ENCODE results near the gene PGLYRP2. TPM values are rescaled to one million over a fixed set of nuclear protein-coding genes. Genes with fewer than 3 reads are reported as not detected.

The PGLYRP2 gene
- total and polyA plus RNA-seq, 2 donors (not counting 1 experiment from before 2014, with no cell fraction given), result not detected

DNA sequence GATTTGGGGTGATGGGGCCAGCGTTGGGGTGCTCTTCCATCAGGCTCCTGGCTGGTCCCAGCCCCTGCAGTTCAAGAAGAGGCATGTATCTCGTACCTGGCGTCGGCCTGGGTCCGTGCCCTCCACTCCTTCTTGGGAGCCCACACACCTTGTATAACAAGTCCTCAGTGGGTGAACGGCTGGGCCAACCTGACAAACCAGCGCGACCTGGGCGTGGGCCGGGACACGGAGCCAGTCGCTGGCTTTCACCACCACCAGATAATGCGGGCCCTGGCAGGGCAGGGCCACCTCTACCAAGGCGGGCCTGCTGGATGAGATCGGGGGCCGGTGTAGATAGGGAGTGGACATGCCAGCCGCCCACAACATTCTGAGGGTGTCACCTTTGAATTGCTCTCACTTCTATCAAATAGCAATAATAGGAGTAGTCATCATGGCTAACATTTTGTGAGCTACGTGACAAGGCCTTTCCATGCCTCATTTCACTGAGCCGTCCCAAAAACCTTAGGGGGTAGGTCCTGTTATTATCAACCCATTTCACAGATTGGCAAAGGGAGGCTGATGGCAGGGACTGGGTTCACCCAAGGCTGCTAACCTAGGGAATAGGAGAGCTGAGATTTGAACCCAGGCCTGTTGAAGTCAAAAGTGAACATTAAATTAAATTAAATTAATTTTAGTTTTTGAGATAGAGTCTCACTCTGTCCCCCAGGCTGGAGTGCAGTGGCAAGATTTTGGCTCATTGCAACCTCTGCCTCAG lies 32.5 kb upstream of the PGLYRP2 start:
- no peak for DNase-seq (ENCODE audit: low read depth in 2 of 2)
- TF ChIP-seq, protein P1, sequence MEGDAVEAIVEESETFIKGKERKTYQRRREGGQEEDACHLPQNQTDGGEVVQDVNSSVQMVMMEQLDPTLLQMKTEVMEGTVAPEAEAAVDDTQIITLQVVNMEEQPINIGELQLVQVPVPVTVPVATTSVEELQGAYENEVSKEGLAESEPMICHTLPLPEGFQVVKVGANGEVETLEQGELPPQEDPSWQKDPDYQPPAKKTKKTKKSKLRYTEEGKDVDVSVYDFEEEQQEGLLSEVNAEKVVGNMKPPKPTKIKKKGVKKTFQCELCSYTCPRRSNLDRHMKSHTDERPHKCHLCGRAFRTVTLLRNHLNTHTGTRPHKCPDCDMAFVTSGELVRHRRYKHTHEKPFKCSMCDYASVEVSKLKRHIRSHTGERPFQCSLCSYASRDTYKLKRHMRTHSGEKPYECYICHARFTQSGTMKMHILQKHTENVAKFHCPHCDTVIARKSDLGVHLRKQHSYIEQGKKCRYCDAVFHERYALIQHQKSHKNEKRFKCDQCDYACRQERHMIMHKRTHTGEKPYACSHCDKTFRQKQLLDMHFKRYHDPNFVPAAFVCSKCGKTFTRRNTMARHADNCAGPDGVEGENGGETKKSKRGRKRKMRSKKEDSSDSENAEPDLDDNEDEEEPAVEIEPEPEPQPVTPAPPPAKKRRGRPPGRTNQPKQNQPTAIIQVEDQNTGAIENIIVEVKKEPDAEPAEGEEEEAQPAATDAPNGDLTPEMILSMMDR (conservative IDR thresholded peaks at IDR 0.05 in 1 of 2, IDR thresholded peaks at IDR 0.05 in 1 of 2; ENCODE audit: low read depth in 1 of 2, low read length in 2 of 2), result no peak
- TF ChIP-seq EZH2 (IDR thresholded peaks at IDR 0.05; ENCODE audit: low read length, missing control alignments), result no peak
- no peak overlapping the region for H3K4me2 ChIP-seq (ENCODE audit: extremely low read depth, insufficient read depth, low read length)

GRCh38 chr19:15508035-15508710 lies 28.9 kb upstream of the PGLYRP2 start, which contains the start of gene CYP4F22:
Gene CYP4F22, plus strand, starts transcription at chr19:15508525. Its CDS starts 16,812 bp downstream, at chr19:15525337.
- Histone ChIP-seq H3K36me3 (ENCODE audit: control insufficient read depth, insufficient read depth, low read length) (no peaks in the 10 kb centered on the region), H2AFZ (ENCODE audit: low read length) (no peak within 1 kb of the TSS), H3K27me3 (ENCODE audit: control insufficient read depth, insufficient read depth, low read length) (peaks cover 6% of the 10 kb centered on the region), H4K20me1 (ENCODE audit: control insufficient read depth, extremely low read depth, insufficient read depth, low read length) (no peaks in the 10 kb centered on the region), H3K9me3 (ENCODE audit: control insufficient read depth, insufficient read depth, low read depth, low read length) (no peaks in the 10 kb centered on the region), H3K9ac (ENCODE audit: insufficient read depth, low read length) (no peak within 1 kb of the TSS), H3K79me2 (ENCODE audit: control insufficient read depth, insufficient read depth, low read length) (no peaks in the 10 kb centered on the region), H3K27ac (ENCODE audit: insufficient read depth, low read length) (no peak within 1 kb of the TSS), H3K4me2 (ENCODE audit: extremely low read depth, insufficient read depth, low read length) (no peak within 1 kb of the TSS), H3K4me1 (ENCODE audit: control insufficient read depth, extremely low read depth, insufficient read depth, low read length) (no peaks in the 10 kb centered on the region), H3K4me3 (replicated peaks in 1 of 4; ENCODE audit: control extremely low read depth in 1 of 4, insufficient read depth in 1 of 4, low read depth in 3 of 4, low read length in 4 of 4) (no peak within 1 kb of the TSS)
- no peak for DNase-seq (ENCODE audit: low read depth in 2 of 2)
- TF ChIP-seq EZH2 (IDR thresholded peaks at IDR 0.05; ENCODE audit: low read length, missing control alignments), result no peak
- TF ChIP-seq, protein P1 (conservative IDR thresholded peaks at IDR 0.05 in 1 of 2, IDR thresholded peaks at IDR 0.05 in 1 of 2; ENCODE audit: low read depth in 1 of 2, low read length in 2 of 2), result no peak

More for the DNA sequence above, 32.5 kb upstream of the PGLYRP2 start:
- no peaks in the 10 kb centered on the region for H4K20me1 ChIP-seq (ENCODE audit: control insufficient read depth, extremely low read depth, insufficient read depth, low read length)
- H3K79me2 ChIP-seq (ENCODE audit: control insufficient read depth, insufficient read depth, low read length), result no peaks in the 10 kb centered on the region
- no peak overlapping the region for H2AFZ ChIP-seq (ENCODE audit: low read length)
- no peak overlapping the region for H3K27ac ChIP-seq (ENCODE audit: insufficient read depth, low read length)
- no peak overlapping the region for H3K9ac ChIP-seq (ENCODE audit: insufficient read depth, low read length)
- H3K36me3 ChIP-seq (ENCODE audit: control insufficient read depth, insufficient read depth, low read length), result no peaks in the 10 kb centered on the region
- no peaks in the 10 kb centered on the region for H3K9me3 ChIP-seq (ENCODE audit: control insufficient read depth, insufficient read depth, low read depth, low read length)
- no peak overlapping the region for H3K4me3 ChIP-seq (replicated peaks in 1 of 4; ENCODE audit: control extremely low read depth in 1 of 4, insufficient read depth in 1 of 4, low read depth in 3 of 4, low read length in 4 of 4)
- peaks cover 6% of the 10 kb centered on the region for H3K27me3 ChIP-seq (ENCODE audit: control insufficient read depth, insufficient read depth, low read length)
- H3K4me1 ChIP-seq (ENCODE audit: control insufficient read depth, extremely low read depth, insufficient read depth, low read length), result no peaks in the 10 kb centered on the region

Data from fibroblast of lung (primary cell).